OCI-LY7 (cell line): ENCODE measurements around the gene ZNF644.

ENCODE experiments used
- EZH2phosphoT487 ChIP-seq: fragments of 200-600 bp; sonication (generic); IDR thresholded peaks from 2 replicates; pipeline ENCODE4 v1.6.1; 2018; ENCODE audit warnings: low read depth, borderline replicate concordance, mild to moderate bottlenecking, mixed run types, antibody characterized with exemption, low read length, moderate library complexity, mixed read lengths
- TF ChIP-seq, protein P1 (sequence below): fragments of 200-600 bp; sonication (generic); conservative IDR thresholded peaks from 2 replicates; pipeline ENCODE4 v1.5.1; 2014; ENCODE audit warnings: mild to moderate bottlenecking, antibody characterized with exemption, low read length, moderate library complexity, mixed read lengths

DNA sequence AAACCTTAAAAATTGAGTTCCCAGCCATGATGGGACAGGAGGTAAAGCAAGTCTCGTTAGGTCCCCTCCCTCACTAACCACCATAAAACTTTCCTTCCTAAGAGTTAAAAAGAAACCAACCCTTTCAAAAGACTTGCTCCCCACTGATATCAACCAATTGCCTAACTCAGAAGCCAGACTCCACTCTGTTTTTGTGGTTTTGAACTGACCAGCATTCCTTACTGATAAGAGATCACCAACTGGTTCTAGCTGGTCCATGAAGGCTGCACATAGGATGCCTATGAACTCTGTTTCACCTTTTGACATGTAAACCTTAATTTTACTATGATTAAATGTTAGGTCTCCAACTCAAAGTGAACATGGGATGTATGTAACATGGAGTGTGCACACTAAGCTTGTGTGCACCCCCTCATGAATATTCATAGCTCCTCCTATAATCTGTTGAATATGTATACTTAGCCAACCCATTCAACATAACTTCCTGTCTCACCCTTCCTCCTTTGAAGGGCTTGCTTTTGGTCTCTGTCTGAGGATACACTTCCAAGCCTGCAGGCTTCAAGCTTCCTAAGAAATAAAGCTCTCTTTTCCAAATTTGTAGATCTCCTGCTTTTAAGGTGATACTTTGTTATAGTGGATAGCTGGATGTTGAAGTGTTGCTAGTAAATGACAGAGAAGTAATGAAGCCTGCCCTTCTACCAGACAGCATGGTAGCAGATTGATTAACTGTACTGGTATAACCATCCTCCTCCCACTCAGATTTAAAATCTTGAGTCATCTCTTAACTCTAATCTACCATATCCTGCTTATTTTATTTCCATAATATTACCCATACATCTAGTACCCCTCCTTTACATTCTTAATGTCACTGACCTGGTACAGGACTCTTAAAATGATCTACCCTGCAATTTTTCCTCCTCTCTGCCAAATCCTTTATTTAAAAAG is 95.6 kb downstream of the ZNF644 start:
- TF ChIP-seq, protein P1, sequence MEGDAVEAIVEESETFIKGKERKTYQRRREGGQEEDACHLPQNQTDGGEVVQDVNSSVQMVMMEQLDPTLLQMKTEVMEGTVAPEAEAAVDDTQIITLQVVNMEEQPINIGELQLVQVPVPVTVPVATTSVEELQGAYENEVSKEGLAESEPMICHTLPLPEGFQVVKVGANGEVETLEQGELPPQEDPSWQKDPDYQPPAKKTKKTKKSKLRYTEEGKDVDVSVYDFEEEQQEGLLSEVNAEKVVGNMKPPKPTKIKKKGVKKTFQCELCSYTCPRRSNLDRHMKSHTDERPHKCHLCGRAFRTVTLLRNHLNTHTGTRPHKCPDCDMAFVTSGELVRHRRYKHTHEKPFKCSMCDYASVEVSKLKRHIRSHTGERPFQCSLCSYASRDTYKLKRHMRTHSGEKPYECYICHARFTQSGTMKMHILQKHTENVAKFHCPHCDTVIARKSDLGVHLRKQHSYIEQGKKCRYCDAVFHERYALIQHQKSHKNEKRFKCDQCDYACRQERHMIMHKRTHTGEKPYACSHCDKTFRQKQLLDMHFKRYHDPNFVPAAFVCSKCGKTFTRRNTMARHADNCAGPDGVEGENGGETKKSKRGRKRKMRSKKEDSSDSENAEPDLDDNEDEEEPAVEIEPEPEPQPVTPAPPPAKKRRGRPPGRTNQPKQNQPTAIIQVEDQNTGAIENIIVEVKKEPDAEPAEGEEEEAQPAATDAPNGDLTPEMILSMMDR: no peak
- TF ChIP-seq EZH2phosphoT487: no peak
